ENCODE results near the gene GALNT1. TPM values are rescaled to one million over a fixed set of nuclear protein-coding genes. Genes with fewer than 3 reads are reported as not detected.

Gene GALNT1
- polyA plus RNA-seq, 2 of the 4 experiments (the other 2 are of a cell fraction): 97.4 to 113 TPM

DNA sequence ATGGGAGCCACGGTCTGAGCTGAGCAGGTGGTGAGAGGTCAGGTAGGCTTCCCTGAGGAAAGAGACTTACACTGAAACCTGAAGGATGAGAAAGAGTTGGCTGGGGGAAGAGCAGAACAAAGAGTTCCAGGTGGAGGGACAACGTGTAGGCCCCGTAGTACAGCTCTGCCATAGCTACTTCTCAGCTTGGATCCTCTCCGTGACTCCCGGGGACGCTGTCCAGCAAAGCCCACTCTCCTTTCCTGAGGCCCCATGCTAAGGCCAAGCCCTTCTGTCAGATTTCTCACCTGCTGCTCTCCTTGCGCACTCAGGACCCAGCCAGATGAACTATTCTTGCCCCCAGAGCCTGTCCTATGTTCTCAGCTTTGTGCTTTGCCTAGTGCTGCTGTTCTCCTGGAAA, 173.8 kb downstream of the GALNT1 start:
- no peak overlapping the region for H3K4me3 ChIP-seq
- TF ChIP-seq RNF2 (IDR thresholded peaks at IDR 0.05; ENCODE audit: borderline replicate concordance, low read depth) (no peak), FOXS1 (CRISPR knock-in tag; IDR thresholded peaks at IDR 0.05) (no peak), MYC (IDR thresholded peaks at IDR 0.05; ENCODE audit: borderline replicate concordance, low read length) (no peak), NFE2L2 (conservative IDR thresholded peaks at IDR 0.05; ENCODE audit: low read length) (no peak), ZFP36 (IDR thresholded peaks at IDR 0.05; ENCODE audit: borderline replicate concordance, partially characterized antibody) (no peak), KDM1A (IDR thresholded peaks at IDR 0.05; ENCODE audit: low read depth) (no peak)
- TF ChIP-seq, protein P1, sequence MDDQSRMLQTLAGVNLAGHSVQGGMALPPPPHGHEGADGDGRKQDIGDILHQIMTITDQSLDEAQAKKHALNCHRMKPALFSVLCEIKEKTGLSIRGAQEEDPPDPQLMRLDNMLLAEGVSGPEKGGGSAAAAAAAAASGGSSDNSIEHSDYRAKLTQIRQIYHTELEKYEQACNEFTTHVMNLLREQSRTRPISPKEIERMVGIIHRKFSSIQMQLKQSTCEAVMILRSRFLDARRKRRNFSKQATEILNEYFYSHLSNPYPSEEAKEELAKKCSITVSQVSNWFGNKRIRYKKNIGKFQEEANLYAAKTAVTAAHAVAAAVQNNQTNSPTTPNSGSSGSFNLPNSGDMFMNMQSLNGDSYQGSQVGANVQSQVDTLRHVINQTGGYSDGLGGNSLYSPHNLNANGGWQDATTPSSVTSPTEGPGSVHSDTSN (IDR thresholded peaks at IDR 0.05): no peak
- TF ChIP-seq, protein P2, sequence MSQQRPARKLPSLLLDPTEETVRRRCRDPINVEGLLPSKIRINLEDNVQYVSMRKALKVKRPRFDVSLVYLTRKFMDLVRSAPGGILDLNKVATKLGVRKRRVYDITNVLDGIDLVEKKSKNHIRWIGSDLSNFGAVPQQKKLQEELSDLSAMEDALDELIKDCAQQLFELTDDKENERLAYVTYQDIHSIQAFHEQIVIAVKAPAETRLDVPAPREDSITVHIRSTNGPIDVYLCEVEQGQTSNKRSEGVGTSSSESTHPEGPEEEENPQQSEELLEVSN (IDR thresholded peaks at IDR 0.05; ENCODE audit: borderline replicate concordance, low read depth): no peak
- TF ChIP-seq, protein P3, sequence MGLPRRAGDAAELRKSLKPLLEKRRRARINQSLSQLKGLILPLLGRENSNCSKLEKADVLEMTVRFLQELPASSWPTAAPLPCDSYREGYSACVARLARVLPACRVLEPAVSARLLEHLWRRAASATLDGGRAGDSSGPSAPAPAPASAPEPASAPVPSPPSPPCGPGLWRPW (IDR thresholded peaks at IDR 0.05): no peak
- TF ChIP-seq, protein P4, sequence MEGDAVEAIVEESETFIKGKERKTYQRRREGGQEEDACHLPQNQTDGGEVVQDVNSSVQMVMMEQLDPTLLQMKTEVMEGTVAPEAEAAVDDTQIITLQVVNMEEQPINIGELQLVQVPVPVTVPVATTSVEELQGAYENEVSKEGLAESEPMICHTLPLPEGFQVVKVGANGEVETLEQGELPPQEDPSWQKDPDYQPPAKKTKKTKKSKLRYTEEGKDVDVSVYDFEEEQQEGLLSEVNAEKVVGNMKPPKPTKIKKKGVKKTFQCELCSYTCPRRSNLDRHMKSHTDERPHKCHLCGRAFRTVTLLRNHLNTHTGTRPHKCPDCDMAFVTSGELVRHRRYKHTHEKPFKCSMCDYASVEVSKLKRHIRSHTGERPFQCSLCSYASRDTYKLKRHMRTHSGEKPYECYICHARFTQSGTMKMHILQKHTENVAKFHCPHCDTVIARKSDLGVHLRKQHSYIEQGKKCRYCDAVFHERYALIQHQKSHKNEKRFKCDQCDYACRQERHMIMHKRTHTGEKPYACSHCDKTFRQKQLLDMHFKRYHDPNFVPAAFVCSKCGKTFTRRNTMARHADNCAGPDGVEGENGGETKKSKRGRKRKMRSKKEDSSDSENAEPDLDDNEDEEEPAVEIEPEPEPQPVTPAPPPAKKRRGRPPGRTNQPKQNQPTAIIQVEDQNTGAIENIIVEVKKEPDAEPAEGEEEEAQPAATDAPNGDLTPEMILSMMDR (IDR thresholded peaks at IDR 0.05): no peak
- TF ChIP-seq, protein P5, sequence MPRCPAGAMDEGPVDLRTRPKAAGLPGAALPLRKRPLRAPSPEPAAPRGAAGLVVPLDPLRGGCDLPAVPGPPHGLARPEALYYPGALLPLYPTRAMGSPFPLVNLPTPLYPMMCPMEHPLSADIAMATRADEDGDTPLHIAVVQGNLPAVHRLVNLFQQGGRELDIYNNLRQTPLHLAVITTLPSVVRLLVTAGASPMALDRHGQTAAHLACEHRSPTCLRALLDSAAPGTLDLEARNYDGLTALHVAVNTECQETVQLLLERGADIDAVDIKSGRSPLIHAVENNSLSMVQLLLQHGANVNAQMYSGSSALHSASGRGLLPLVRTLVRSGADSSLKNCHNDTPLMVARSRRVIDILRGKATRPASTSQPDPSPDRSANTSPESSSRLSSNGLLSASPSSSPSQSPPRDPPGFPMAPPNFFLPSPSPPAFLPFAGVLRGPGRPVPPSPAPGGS (IDR thresholded peaks at IDR 0.05): no peak
- H3K4me1 ChIP-seq: no peaks in the 10 kb centered on the region
- DNase-seq (ENCODE audit: low read depth in 1 of 2, low spot score in 1 of 2) (no peak), ATAC-seq (0 out of 6 replicates have a peak, but pooled peaks of 1 of the 2 experiments have one; percentile 30), FAIRE-seq (no peak)
- H3K9me3 ChIP-seq: no peaks in the 10 kb centered on the region
- ChIA-PET CTCF (interaction anchor here (0.6 to 2.9 kb wide), 4 partner anchors 71 to 529 kb away, joined by 3 to 13 read pairs (median 6); no protein-coding TSS in a partner anchor), POLR2A (interaction anchor here (1.2 kb wide), 1 partner anchor 217 kb away, joined by 3 read pairs; the partner anchor contains the start of gene RMP24)
- no peak overlapping the region for H3K27ac ChIP-seq
- H3K4me2 ChIP-seq: no peak overlapping the region
- WGBS (ENCODE audit: missing lambda C conversion rate): 67% methylated on average over 7 of the region's 7 CpGs

DNA sequence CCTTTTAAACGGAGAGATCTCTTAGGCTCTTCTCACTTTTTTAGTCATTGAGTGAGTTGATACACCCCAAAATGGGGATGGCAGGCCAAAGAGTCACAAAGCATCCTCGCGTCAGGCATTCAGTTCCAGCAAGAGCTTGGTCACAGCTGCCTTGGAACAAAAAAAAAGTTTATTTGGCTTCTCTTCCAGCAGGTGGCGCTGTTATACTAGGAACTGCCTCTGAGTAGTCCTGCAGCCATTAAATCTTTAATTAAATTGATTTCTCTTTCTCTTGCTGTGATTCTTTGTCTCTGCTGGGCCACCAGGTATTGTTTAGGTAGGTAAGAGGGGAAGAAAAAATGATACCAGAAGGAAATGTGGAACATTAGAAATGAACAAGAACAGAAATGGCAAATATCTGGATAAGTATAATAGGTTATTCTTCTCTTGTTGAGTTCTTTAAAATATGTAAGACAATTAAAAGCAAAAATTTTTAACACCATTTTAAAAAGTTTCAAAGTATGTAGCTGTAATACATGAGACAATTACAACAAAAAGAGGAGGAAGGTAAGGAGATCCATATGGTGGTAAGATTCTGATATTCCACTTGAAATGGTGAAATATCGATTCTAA, 175.1 kb downstream of the GALNT1 start:
- WGBS (ENCODE audit: missing lambda C conversion rate): 8% methylated on average over 5 of the region's 5 CpGs
- CTCF ChIA-PET: interaction anchor here (0.6 to 2.9 kb wide), 19 partner anchors 11 to 536 kb away, joined by 3 to 13 read pairs (median 3); no protein-coding TSS in a partner anchor
- no peaks in the 10 kb centered on the region for H3K4me1 ChIP-seq
- peak; percentile 79 to 81 for TF ChIP-seq RAD21 (conservative IDR thresholded peaks at IDR 0.05 in 1 of 2, IDR thresholded peaks at IDR 0.05 in 1 of 2)
- TF ChIP-seq KDM1A (IDR thresholded peaks at IDR 0.05; ENCODE audit: low read depth): no peak
- TF ChIP-seq SMC3 (IDR thresholded peaks at IDR 0.05): peak; percentile 63
- no peak for TF ChIP-seq RCOR1 (IDR thresholded peaks at IDR 0.05; ENCODE audit: low read depth, low read length)
- TF ChIP-seq, protein P4 (IDR thresholded peaks at IDR 0.05): peak; percentile 73
- TF ChIP-seq ZSCAN20 (CRISPR knock-in tag; IDR thresholded peaks at IDR 0.05): no peak
- no peaks in the 10 kb centered on the region for H3K9me3 ChIP-seq
- FAIRE-seq: no peak
- no peak overlapping the region for H3K4me2 ChIP-seq
- DNase-seq (ENCODE audit: low read depth in 1 of 2, low spot score in 1 of 2): peak; percentile 16 to 40
- no peak overlapping the region for H3K27ac ChIP-seq
- ATAC-seq: peak; percentile 76 to 87; a peak in 5 of 6 replicates
- H3K4me3 ChIP-seq: no peak overlapping the region
- POLR2A ChIA-PET: no interaction called here

Other genes starting within 250 kb of the GALNT1 start
- gene ZNF24, start 237.3 kb upstream of the GALNT1 start, polyA plus RNA-seq (2011; rRNA removed): 21.5 and 28.4 TPM in 2 replicates
- gene ZNF24, start 237.3 kb upstream of the GALNT1 start, polyA plus RNA-seq (2017; fragmentation: RNase III; extraction: RNeasy Plus Mini Kit Qiagen cat#74134 plus additional on column Dnase treatment): 14.2 to 15.1 TPM (median 14.6 TPM) in 3 replicates
- 1.1 and 1.3 TPM in 2 replicates for gene ZNF396, start 204.4 kb upstream of the GALNT1 start, polyA plus RNA-seq (2011; rRNA removed)
- gene ZNF396, start 204.4 kb upstream of the GALNT1 start, polyA plus RNA-seq (2017; fragmentation: RNase III; extraction: RNeasy Plus Mini Kit Qiagen cat#74134 plus additional on column Dnase treatment): 0.76 to 1.1 TPM (median 0.94 TPM) in 3 replicates
- gene INO80C, start 83.8 kb upstream of the GALNT1 start, polyA plus RNA-seq (2011; rRNA removed): 22.1 and 22.4 TPM in 2 replicates
- gene INO80C, start 83.8 kb upstream of the GALNT1 start, polyA plus RNA-seq (2017; fragmentation: RNase III; extraction: RNeasy Plus Mini Kit Qiagen cat#74134 plus additional on column Dnase treatment): 30.8 to 34.4 TPM (median 33.3 TPM) in 3 replicates